GM13976 (cell line): Measurements from ENCODE around the gene FCRL1.

Source experiments
- DNase-seq: peaks from one replicate; pipeline ENCODE4 v3.0.0; 2012; ENCODE audit warnings: low spot score
- CTCF ChIP-seq: IDR thresholded peaks from 2 replicates; pipeline ENCODE4 v1.5.1; 2012; ENCODE audit warnings: borderline replicate concordance, mild to moderate bottlenecking; ENCODE audit not compliant: insufficient read depth; ENCODE audit errors: extremely low read depth, missing control alignments, control extremely low read depth
- in situ Hi-C: fragments of 300-500 bp; cut with MboI; formaldehyde crosslinking; loops from one replicate; pipeline ENCODE4 v1.12.0; 2022; ENCODE audit warnings: low sequenced_read_pairs, mixed read lengths, inconsistent platforms; ENCODE audit not compliant: unreplicated experiment

Gene FCRL1

DNA sequence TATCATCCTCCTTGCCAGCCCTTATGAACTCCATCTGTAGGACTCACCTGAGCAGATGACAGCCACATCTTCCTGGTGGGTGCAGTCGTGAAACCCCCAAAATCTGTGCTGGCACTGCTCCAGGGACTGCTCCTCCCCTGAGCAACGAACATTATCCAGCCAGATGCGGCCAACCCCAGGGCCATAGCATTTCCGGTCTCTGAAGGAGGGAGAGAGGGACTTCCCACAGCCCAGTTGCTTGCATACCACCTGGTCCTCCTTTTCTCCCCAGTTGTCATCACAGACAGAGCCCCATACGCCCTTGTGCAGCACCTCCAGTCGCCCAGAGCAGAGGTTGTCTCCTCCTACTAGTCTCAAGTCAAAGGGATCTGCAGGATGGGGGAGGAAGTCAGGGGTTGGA lies 13.2 kb upstream of the FCRL1 start:
- DNase-seq, result peak; percentile 40
- TF ChIP-seq CTCF, result no peak
- in situ Hi-C loops, result no loop called here

GRCh38 chr1:157831968-157832626 lies 12.2 kb upstream of the FCRL1 start:
- DNase-seq, result no peak
- TF ChIP-seq CTCF, result no peak
- in situ Hi-C loops, result no loop called here

DNA sequence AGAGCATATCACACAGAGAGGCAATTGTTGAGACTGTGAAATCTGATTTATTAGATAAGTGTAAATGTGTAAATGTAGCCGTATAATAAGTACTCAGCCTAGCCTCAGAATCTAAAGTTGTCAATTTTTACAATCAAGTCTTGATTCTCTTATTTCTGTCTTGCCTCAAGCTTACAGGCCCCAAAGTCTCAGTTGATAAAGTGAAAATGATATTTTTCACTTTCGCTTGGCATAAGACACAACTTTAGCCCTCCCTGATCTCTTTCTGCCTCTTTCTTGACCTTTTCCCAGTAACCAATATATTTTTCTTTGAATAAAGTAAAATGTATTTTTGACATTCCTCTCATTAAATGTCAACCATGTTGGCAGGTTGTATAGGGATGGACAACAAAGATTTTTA lies 11.0 kb upstream of the FCRL1 start:
- DNase-seq, result no peak
- no peak for TF ChIP-seq CTCF
- in situ Hi-C loops, result no loop called here

DNA sequence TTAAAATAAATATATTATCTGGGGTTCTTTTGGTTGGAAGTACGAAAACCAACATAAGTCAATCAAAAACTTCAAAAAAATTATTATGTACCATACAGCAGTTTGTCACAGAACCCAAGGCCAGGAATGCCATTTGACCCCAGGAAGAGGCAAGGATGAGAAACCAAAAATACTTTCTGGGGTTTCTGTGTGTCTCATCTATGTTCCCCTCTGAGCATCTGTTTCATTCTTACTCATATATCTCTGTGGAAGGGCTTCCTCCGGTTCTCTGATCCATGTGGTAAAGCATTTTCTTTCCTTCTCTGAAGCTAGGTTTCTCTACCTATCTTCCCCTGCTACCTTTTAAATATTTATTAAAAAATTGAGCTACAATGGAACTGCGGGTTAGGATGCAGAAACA lies 9.8 kb upstream of the FCRL1 start:
- no peak for TF ChIP-seq CTCF
- in situ Hi-C loops, result no loop called here
- no peak for DNase-seq

DNA sequence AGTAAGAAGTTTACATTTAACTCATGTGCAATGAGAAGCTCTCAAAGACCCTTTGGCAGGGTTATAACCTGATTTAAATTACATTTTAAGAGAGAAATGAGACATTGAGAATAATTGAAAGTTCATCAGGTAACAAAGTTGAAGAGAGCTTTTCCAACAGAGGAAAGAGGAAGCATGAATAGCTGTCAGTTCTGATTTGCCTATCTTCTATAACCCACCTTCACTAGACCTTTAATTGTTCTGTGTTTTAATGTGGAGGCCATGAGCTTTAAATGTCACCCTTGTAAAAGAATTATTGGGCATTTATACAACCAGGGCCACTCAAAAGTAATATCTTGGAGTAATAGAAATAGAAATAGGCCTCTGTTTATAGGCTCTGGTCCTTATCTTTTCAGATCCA lies 9.3 kb upstream of the FCRL1 start:
- DNase-seq, result no peak
- in situ Hi-C loops, result no loop called here
- TF ChIP-seq CTCF, result no peak

GRCh38 chr1:157820299-157820698 lies 379 bp upstream of the FCRL1 start:
- in situ Hi-C loops, result no loop called here
- no peak for DNase-seq
- no peak for TF ChIP-seq CTCF

GRCh38 chr1:157819215-157819614 lies 705 bp downstream of the FCRL1 start:
- in situ Hi-C loops, result no loop called here
- DNase-seq, result no peak
- no peak for TF ChIP-seq CTCF
